Esophagus muscularis mucosa (tissue), 4 donors: Measurements from ENCODE around the gene SUGP1.

ENCODE experiments used
- EP300 ChIP-seq: sonication (generic); formaldehyde crosslinking; IDR thresholded peaks from one replicate; pipeline ENCODE4 v1.6.1; 2017; ENCODE audit warnings: antibody characterized with exemption
- POLR2A ChIP-seq: fragments of 450-650 bp; IDR thresholded peaks from one replicate; pipeline ENCODE4 v1.6.1; 2017; ENCODE audit warnings: antibody characterized with exemption, moderate library complexity, mild to moderate bottlenecking, low read depth
- TF ChIP-seq, protein P1 (sequence below), 3 experiments: fragments of 200-600 bp in 2 of 3; fragments of 450-650 bp in 1 of 3; sonication (generic) in 2 of 3; IDR thresholded peaks; one replicate each; pipeline ENCODE4 v1.5.1; 2017 to 2019; ENCODE audit warnings: antibody characterized with exemption in 3 of 3, mild to moderate bottlenecking in 2 of 3, moderate library complexity in 1 of 3

DNA sequence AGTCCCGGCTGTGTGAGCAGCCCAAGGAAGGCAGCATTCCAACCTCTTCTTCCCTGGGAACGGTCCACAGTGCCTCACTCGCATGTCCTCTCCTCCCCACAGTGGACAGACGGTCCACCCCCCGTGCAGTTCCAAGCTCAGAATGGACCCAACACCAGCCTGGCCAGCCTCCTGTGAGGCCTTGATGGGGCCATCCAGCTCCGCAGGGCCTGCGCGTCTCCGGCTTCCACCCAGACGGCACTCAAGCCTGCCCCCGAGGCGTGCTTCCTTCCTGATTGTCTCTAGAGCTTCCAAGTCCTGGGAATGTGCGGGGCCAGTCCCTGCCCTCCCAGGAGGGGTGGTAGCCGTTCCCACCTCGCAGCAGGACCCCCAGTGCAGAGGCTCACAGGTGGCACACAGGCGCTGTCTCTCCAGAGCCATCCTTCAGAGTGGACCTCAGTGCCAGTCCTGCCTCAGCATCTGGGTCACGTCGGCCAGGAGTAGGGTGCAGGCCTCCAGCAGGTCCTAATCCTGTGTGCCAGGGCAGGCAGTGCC lies 35.4 kb upstream of the SUGP1 start:
- TF ChIP-seq, protein P1, sequence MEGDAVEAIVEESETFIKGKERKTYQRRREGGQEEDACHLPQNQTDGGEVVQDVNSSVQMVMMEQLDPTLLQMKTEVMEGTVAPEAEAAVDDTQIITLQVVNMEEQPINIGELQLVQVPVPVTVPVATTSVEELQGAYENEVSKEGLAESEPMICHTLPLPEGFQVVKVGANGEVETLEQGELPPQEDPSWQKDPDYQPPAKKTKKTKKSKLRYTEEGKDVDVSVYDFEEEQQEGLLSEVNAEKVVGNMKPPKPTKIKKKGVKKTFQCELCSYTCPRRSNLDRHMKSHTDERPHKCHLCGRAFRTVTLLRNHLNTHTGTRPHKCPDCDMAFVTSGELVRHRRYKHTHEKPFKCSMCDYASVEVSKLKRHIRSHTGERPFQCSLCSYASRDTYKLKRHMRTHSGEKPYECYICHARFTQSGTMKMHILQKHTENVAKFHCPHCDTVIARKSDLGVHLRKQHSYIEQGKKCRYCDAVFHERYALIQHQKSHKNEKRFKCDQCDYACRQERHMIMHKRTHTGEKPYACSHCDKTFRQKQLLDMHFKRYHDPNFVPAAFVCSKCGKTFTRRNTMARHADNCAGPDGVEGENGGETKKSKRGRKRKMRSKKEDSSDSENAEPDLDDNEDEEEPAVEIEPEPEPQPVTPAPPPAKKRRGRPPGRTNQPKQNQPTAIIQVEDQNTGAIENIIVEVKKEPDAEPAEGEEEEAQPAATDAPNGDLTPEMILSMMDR (IDR thresholded peaks at IDR 0.05) = no peak
- no peak for TF ChIP-seq EP300
- no peak for TF ChIP-seq POLR2A
